Measurements from ENCODE around the gene SNURF.
"Not testable (repeated sequence)": the region's sequence is repeated elsewhere in the genome, so short reads cannot be mapped to it uniquely, and the experiment has no call there.

The SNURF gene

DNA sequence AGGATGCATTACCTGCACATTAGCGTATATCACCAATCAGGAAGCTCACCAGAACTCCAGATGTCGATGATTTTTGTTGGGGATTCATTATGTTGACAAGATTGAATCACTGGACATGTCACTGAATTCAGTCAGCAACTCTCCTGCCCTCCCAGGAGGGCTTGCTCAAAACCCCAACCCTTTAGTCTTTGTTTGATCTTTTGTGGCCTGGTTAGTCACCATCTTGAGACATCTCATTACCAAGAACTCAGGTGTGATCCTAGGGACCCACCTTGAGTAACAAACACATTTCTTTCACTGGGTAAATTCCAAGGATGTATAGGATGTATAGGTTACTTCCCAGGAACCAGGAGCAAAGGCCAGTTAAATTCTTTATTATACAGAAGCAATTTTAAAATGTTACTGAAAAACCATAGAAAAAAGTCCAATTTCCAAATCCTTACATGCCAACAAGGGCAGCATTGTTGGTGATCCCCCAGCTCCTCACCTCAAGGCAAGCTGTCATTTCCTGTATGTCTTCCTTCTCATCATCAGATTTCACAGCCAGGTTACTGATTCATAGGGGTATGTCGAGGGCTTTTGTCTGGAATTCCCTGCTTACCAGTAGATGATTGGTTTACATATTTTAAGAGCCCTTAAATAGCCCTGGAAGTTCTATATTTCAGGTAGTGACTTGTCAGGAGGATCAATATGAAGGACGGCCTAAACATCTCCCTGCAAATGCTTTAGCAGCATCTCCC is 11.7 kb downstream of the SNURF start:
- in situ Hi-C loops (cut with HindIII; ENCODE audit: low sequenced_read_pairs): no loop called here

DNA sequence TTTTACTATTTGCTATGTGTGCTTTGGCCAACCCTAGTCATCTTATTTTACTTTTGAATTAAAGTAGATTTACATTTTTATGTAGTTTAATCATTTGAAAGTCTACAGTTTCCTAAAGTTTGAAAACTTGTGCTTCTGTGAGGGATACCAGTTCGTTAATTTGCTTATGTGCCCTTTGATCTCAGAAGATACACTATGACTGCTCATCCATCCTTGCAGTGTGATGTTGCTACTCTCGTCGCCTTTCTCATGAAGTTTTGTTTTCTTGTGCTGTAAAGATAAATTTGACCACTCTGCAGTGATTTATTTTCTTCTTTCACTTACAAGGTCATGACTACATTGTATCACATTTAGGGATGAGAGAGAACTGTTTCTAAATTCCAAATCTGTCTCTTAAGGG is 16.3 kb downstream of the SNURF start:
- in situ Hi-C loops (cut with HindIII; ENCODE audit: low sequenced_read_pairs): no loop called here

DNA sequence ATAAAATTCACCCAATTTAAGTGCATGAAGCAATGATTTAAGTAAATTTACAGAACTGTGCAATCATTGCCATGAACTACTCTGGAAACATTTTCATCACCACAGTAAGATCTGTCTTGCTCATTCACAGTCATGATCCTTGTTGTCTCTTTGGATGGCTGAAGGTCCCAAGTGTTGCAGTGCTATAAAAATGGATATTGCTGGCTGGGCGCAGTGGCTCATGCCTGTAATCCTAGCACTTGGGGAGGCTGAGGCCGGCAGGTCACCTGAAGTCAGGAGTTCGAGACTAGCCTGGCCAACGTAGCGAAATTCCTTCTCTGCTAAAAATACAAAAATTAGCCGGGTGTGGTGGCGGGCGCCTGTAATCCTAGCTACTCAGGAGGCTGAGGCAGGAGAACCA is 17.0 kb downstream of the SNURF start:
- in situ Hi-C loops (cut with HindIII; ENCODE audit: low sequenced_read_pairs): no loop called here

DNA sequence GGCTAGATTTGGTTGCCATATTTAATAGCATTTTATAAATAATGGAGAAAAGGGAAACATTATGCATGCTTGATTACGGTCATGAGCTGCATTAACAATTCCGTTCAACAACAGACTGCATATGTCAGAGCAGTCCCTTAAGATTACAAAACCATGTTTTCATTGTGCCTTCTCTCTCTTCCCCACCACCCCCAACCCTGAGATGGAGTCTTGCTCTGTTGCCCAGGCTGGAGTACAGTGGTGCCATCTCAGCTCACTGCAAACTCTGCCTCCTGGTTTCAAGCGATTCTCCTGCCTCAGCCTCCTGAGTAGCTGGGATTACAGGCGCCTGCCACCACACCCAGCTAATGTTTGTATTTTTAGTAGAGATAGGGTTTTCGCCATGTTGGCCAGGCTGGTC is 17.9 kb downstream of the SNURF start:
- in situ Hi-C loops (cut with HindIII; ENCODE audit: low sequenced_read_pairs): not testable (repeated sequence)

DNA sequence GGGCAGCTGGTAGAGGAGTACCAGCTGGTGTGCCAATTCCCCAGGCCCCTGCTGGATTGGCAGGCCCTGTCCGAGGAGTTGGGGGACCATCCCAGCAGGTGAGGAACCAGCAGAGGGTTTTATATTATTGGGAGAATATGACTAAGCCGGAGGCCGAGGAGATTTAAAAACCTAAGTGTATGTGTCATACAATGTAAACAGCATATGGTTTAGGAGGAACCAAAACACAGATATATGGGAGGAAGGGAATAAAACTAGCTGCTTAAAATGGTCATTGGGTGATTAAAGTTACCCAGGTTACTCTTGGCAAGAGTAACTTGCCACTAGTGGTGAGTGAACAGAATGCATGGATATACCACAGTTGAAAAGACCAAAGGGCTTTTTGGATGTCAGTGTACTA is 22.1 kb downstream of the SNURF start:
- in situ Hi-C loops (cut with HindIII; ENCODE audit: low sequenced_read_pairs): no loop called here

DNA sequence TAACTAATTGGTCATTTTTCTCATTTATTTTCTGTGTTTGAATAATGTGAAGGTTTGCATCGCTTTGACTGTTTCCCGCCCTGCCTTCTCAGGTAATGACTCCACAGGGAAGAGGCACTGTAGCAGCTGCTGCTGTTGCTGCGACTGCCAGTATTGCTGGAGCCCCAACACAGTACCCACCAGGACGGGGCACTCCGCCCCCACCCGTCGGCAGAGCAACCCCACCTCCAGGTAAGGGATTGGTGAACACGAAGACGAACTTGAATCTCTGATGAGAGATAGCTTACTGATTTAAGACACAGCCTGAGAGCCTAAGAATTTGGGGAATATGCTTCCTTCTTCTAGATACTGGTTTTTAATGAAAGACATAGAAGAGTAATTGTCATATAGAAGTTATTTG is 22.9 kb downstream of the SNURF start:
- in situ Hi-C loops (cut with HindIII; ENCODE audit: low sequenced_read_pairs): no loop called here

DNA sequence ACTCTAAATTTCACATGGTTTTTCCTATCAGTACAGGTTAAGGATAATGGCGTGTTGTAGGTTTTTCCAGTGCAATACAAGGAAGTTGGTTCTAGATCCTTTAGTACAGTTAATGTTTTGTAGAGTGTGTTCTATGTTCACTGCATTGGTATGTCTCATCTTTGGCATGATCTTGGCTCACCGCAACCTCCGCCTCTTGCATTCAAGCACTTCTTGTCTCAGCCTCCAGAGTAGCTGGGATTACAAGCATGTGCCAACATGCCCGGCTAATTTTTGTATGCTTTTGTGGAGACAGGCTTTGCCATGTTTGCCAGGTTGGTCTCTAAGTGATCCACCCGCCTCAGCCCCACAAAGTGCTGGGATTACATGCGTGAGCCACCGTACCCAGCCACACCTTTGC is 30.4 kb downstream of the SNURF start:
- in situ Hi-C loops (cut with HindIII; ENCODE audit: low sequenced_read_pairs): no loop called here

DNA sequence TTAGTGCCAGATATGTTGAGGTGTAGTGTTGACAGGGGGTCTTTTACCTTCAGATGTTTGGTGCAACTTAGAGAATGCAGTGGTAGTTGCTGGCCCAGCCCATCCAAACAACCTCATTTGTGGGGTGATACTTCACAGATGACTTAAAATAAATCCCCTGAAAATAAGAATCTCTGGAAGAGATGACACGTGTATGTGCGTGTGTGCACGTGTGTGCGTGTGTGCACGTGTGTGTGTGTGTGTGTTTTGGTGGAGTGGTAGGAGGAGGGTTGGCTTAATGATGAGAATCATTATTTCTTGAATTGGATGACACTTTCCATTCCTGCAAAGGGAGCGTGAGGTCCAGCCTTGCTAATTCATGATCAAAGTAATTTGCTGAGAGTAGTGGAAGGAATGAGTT is 31.9 kb downstream of the SNURF start:
- in situ Hi-C loops (cut with HindIII; ENCODE audit: low sequenced_read_pairs): no loop called here
